ENCODE measurements around the gene KRT17. TPM values are rescaled to one million over a fixed set of nuclear protein-coding genes. Genes with fewer than 3 reads are reported as not detected.

Gene KRT17
- total and polyA plus RNA-seq, 2 of the 4 experiments (the other 2 are of a cell fraction): 2.5 to 4.6 TPM

DNA sequence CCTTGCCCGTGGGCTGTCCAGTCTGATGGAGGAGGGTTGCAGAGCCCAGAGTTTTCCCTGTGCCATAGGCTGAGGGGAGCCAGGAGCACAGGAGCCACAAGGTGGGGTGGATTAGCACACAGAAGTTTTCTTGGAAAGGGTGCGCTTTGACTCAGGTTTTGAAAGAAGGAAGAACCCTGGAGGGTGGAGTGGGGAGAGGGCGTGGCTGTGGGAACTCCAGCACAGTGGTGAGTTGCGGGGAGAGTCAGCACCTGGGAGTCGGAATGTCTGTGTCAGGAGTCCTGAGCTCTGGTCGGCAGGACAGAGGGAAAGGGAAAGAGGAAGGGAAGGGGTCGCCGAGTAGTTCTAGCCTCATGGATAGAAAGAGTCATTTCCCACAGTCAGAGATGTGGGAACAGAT, 28.8 kb downstream of the KRT17 start:
- no TSS peak for BruUV-seq (replicated peaks)
- in situ Hi-C loops (cut with MboI; ENCODE audit: low sequenced_read_pairs) (no loop called here), intact Hi-C loops (cut with micrococcal nuclease) (no loop called here), dilution Hi-C loops (cut with HindIII; ENCODE audit: low sequenced_read_pairs, unreplicated experiment) (no loop called here)
- no peak overlapping the region for H4K8ac ChIP-seq (ENCODE audit: low read depth in 2 of 2, low read length in 2 of 2)
- H4K5ac ChIP-seq (ENCODE audit: low read depth, low read length): no peak overlapping the region
- no peak overlapping the region for H3K4ac ChIP-seq (ENCODE audit: low read depth, low read length)
- H2AK5ac ChIP-seq (ENCODE audit: low read depth, low read length): no peak overlapping the region
- H2BK5ac ChIP-seq (ENCODE audit: low read depth, low read length, poor library complexity, severe bottlenecking): no peak overlapping the region
- peaks cover 63% of the 10 kb centered on the region for H3K27me3 ChIP-seq (ENCODE audit: control insufficient read depth, insufficient read depth, low read length)
- H2AFZ ChIP-seq (replicated peaks; ENCODE audit: low read length, poor library complexity): no peak overlapping the region
- H3K23ac ChIP-seq (ENCODE audit: low read depth, low read length): no peak overlapping the region
- CTCF ChIA-PET: no interaction called here
- H4K20me1 ChIP-seq (ENCODE audit: insufficient read depth, low read length): no peaks in the 10 kb centered on the region
- H3K4me1 ChIP-seq (ENCODE audit: control insufficient read depth, insufficient read depth, low read length): no peaks in the 10 kb centered on the region
- no peak overlapping the region for H2BK120ac ChIP-seq (ENCODE audit: low read depth, low read length)
- POLR2A ChIA-PET (ENCODE audit: unreplicated experiment): no interaction called here
- no peak overlapping the region for H2BK20ac ChIP-seq (ENCODE audit: low read depth, low read length)
- no peak overlapping the region for H3K27ac ChIP-seq (ENCODE audit: insufficient read depth, low read length)
- no peak for ATAC-seq (ENCODE audit: low read depth)
- no peak overlapping the region for H2AK9ac ChIP-seq (replicated peaks; ENCODE audit: low read depth, low read length, poor library complexity)
- H3K18ac ChIP-seq (ENCODE audit: low read depth, low read length): no peak overlapping the region
- TF ChIP-seq USF2 (IDR thresholded peaks at IDR 0.05; ENCODE audit: low read depth, low read length): no peak
- TF ChIP-seq FOS (IDR thresholded peaks at IDR 0.05; ENCODE audit: low read depth, low read length): no peak
- no peak for TF ChIP-seq MAZ (IDR thresholded peaks at IDR 0.05; ENCODE audit: borderline replicate concordance, low read depth, low read length)
- no peak for TF ChIP-seq MAFK (IDR thresholded peaks at IDR 0.05; ENCODE audit: low read depth, low read length)
- TF ChIP-seq MXI1 (IDR thresholded peaks at IDR 0.05; ENCODE audit: borderline replicate concordance, low read depth, low read length): no peak
- TF ChIP-seq NFE2L2 (IDR thresholded peaks at IDR 0.05; ENCODE audit: low read depth, low read length): no peak
- TF ChIP-seq SMC3 (IDR thresholded peaks at IDR 0.05; ENCODE audit: low read depth, low read length): no peak
- TF ChIP-seq POLR2A (IDR thresholded peaks at IDR 0.05; ENCODE audit: low read depth, low read length): no peak
- TF ChIP-seq CHD1 (IDR thresholded peaks at IDR 0.05; ENCODE audit: low read depth, low read length): no peak
- TF ChIP-seq BHLHE40 (IDR thresholded peaks at IDR 0.05; ENCODE audit: low read depth, low read length): no peak
- no peak for TF ChIP-seq CEBPB (IDR thresholded peaks at IDR 0.05; ENCODE audit: low read depth, low read length)
- TF ChIP-seq ELK1 (IDR thresholded peaks at IDR 0.05; ENCODE audit: borderline replicate concordance, low read depth, low read length): no peak
- TF ChIP-seq RAD21 (IDR thresholded peaks at IDR 0.05; ENCODE audit: low read length): no peak
- no peak for TF ChIP-seq RFX5 (IDR thresholded peaks at IDR 0.05; ENCODE audit: low read depth, low read length)
- TF ChIP-seq CTCF (conservative IDR thresholded peaks at IDR 0.05; ENCODE audit: low read depth, low read length): no peak
- TF ChIP-seq RCOR1 (IDR thresholded peaks at IDR 0.05; ENCODE audit: insufficient replicate concordance, low read length): no peak
- no peak overlapping the region for H3K14ac ChIP-seq (replicated peaks; ENCODE audit: low read depth, low read length)
- no peak overlapping the region for H3K56ac ChIP-seq (ENCODE audit: extremely low read depth, insufficient read depth, low read length)
- no peak overlapping the region for H3K4me2 ChIP-seq (ENCODE audit: low read depth, low read length)
- no peak overlapping the region for H3K9ac ChIP-seq (ENCODE audit: low read depth, low read length)
- 73% methylated on average over 3 of the region's 8 CpGs; no CpG with 5 or more reads in 1 of the 2 experiments for WGBS, 2 experiments (ENCODE audit: extremely low coverage in 2 of 2, insufficient read length in 1 of 2)
- DNase-seq: no peak
- H3K36me3 ChIP-seq (ENCODE audit: control insufficient read depth, insufficient read depth, low read length): no peaks in the 10 kb centered on the region
- H3K9me1 ChIP-seq (ENCODE audit: insufficient read depth, low read length): no peaks in the 10 kb centered on the region; the same call in 1 of the 2 replicates
- no peak overlapping the region for H2BK15ac ChIP-seq (ENCODE audit: low read depth, low read length)
- H3K79me1 ChIP-seq (ENCODE audit: low read depth in 1 of 2, low read length in 2 of 2): no peaks in the 10 kb centered on the region
- no peak overlapping the region for H4K91ac ChIP-seq (ENCODE audit: insufficient read depth, low read depth, low read length)
- no peak overlapping the region for H3K4me3 ChIP-seq (ENCODE audit: insufficient read depth, low read depth, low read length)
- H3K9me3 ChIP-seq (ENCODE audit: control insufficient read depth, insufficient read depth, low read length): no peaks in the 10 kb centered on the region

All from IMR-90 (cell line).